T-cell (primary cell): ENCODE measurements around the gene SLC44A5. TPM values are rescaled to one million over a fixed set of nuclear protein-coding genes. Genes with fewer than 3 reads are reported as not detected.
"Not testable (repeated sequence)": the region's sequence is repeated elsewhere in the genome, so short reads cannot be mapped to it uniquely, and the experiment has no call there.

Source experiments
- ATAC-seq, 4 experiments: fragments of 200-7000 bp in 3 of 4; fragments of 150-1000 bp in 1 of 4; cut with Tn5 transposase; replicated peaks in 1 of 4; 1 replicate in 3 of 4; 2 replicates in 1 of 4; pipeline ENCODE4 v1.10.0; 2021; ENCODE audit warnings: moderate library complexity in 3 of 4, mild to moderate bottlenecking in 2 of 4, moderate number of reproducible peaks in 1 of 4
- CTCF ChIA-PET, 2 donors: fragments of 300-600 bp; sonication (Branson Sonifier 250); formaldehyde crosslinking; loops; one replicate each; lab custom pipeline; 2022; ENCODE audit warnings: antibody characterized with exemption in 2 of 2; lab: Charles Lee
- POLR2A ChIA-PET, 2 donors: fragments of 300-600 bp; sonication (Branson Sonifier 250); formaldehyde crosslinking; loops; one replicate each; lab custom pipeline; 2022; ENCODE audit warnings: antibody characterized with exemption in 2 of 2; lab: Charles Lee
- DNase-seq, 35 experiments: peaks; one replicate each; pipeline versions ENCODE4 v3.0.0 to v3.0.0-alpha.2; 2013 to 2023
- H3K27ac ChIP-seq: one replicate; pipeline ENCODE4 v1.5.1; 2013; ENCODE audit warnings: low read length
- H3K27me3 ChIP-seq, 2 experiments: replicated peaks in 1 of 2; 1 replicate in 1 of 2; 2 replicates in 1 of 2; pipeline versions ENCODE4 v1.6.1 to v1.7.0; 2013; ENCODE audit warnings: low read length in 1 of 2, mixed read lengths in 1 of 2; ENCODE audit not compliant: control insufficient read depth in 2 of 2, insufficient read depth in 2 of 2; ENCODE audit errors: extremely low read depth in 1 of 2
- H3K36me3 ChIP-seq, 2 donors: 1 replicate in 1 of 2; 2 replicates in 1 of 2; pipeline versions ENCODE4 v1.6.1 to v1.7.0; 2013; ENCODE audit warnings: low read length in 1 of 2; ENCODE audit not compliant: control insufficient read depth in 2 of 2, insufficient read depth in 1 of 2; ENCODE audit errors: extremely low read depth in 1 of 2
- H3K4me1 ChIP-seq, 2 experiments: 1 replicate in 1 of 2; 2 replicates in 1 of 2; pipeline versions ENCODE4 v1.6.1 to v1.7.0; 2013; ENCODE audit warnings: low read length in 2 of 2, mixed read lengths in 1 of 2; ENCODE audit not compliant: insufficient read depth in 2 of 2, control insufficient read depth in 1 of 2; ENCODE audit errors: extremely low read depth in 1 of 2
- H3K4me3 ChIP-seq, 2 donors: 1 replicate in 1 of 2; 2 replicates in 1 of 2; pipeline versions ENCODE4 v1.5.1 to v1.7.0; 2013; ENCODE audit warnings: mild to moderate bottlenecking in 2 of 2, low read length in 1 of 2, moderate library complexity in 1 of 2; ENCODE audit not compliant: control insufficient read depth in 1 of 2; ENCODE audit errors: extremely low read depth in 1 of 2
- H3K9me3 ChIP-seq: 2 replicates; pipeline ENCODE4 v1.7.0; 2013
- H3K27ac Mint-ChIP-seq, 2 donors: one replicate each; pipeline ENCODE4 v1.8.0; 2020 to 2021; ENCODE audit warnings: mild to moderate bottlenecking in 2 of 2, mixed read lengths in 2 of 2
- H3K27me3 Mint-ChIP-seq, 2 donors: one replicate each; pipeline ENCODE4 v1.8.0; 2021 to 2022; ENCODE audit warnings: mixed read lengths in 2 of 2
- H3K36me3 Mint-ChIP-seq: one replicate; pipeline ENCODE4 v1.8.0; 2021; ENCODE audit warnings: mixed read lengths
- H3K4me1 Mint-ChIP-seq, 3 donors: one replicate each; pipeline ENCODE4 v1.8.0; 2020 to 2022; ENCODE audit warnings: mixed read lengths in 3 of 3, mild to moderate bottlenecking in 1 of 3
- H3K4me3 Mint-ChIP-seq, 3 donors: one replicate each; pipeline ENCODE4 v1.8.0; 2020 to 2022; ENCODE audit warnings: mild to moderate bottlenecking in 3 of 3, mixed read lengths in 3 of 3, moderate library complexity in 3 of 3
- H3K9me3 Mint-ChIP-seq, 3 donors: one replicate each; pipeline ENCODE4 v1.8.0; 2020 to 2022; ENCODE audit warnings: mixed read lengths in 3 of 3
- WGBS: methylation state at CpG from one replicate; pipeline ENCODE4 v1.1.5; 2013; ENCODE audit warnings: missing lambda C conversion rate; ENCODE audit not compliant: insufficient coverage; 5-methylcytosine and 5-hydroxymethylcytosine counted together
- total RNA-seq, 35 experiments: library from RNA in 6 of 35; stranded (reverse) in 6 of 35; fragments of 120-200 nt in 1 of 35; gene quantifications; one replicate each; pipeline versions ENCODE4 v1.2.1 to v1.2.4 and lab custom pipeline; 2013 to 2026

Gene SLC44A5
- total RNA-seq, 5 donors from 2014 or later (not counting 1 experiment from before 2014, with no cell fraction given): 0.06 to 2.4 (median 0.84) TPM; not detected in 1

DNA sequence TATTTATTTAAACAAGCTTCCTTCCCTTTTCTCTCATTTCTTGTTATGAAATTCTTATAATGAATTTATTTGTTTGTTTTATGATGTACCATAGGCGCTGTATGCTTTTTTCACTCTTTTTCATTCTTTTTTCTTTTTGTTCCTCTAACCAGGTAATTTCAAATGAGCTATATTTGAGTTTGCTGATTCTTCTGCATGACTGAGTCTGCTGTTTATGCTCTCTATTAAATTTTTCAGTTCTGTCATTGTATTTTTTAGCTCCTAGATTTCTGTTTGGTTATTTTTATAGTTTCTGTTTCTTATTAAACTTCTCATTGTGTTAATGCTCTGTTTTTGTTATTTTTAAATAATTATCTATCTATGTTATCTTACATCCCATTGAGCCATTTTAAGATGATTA, 244.3 kb downstream of the SLC44A5 start:
- Histone ChIP-seq H3K27me3 (no peaks in the 10 kb centered on the region), H3K36me3 (no peaks in the 10 kb centered on the region), H3K4me3 (no peak overlapping the region), H3K4me1 (no peaks in the 10 kb centered on the region), H3K27ac (no peak overlapping the region), H3K9me3 (peaks cover 2% of the 10 kb centered on the region)
- WGBS: no CpG with 5 or more reads among the region's 1 CpG
- ChIA-PET POLR2A (interaction anchor here in 1 of 2 donors (0.6 kb wide), 1 partner anchor 1878 kb away, joined by 3 read pairs; no protein-coding TSS in a partner anchor), CTCF (interaction anchor here in 1 of 2 donors (0.6 kb wide), 1 partner anchor 588 kb away, joined by 3 read pairs; no protein-coding TSS in a partner anchor)
- H3K9me3 Mint-ChIP-seq: peaks cover 8 to 34% (median 18%) of the 10 kb centered on the region in 3 donors
- DNase-seq (no peak), ATAC-seq (no peak)
- no peak overlapping the region for H3K4me3 Mint-ChIP-seq
- no peak overlapping the region for H3K27ac Mint-ChIP-seq
- peaks cover 6% of the 10 kb centered on the region for H3K36me3 Mint-ChIP-seq
- no peaks in the 10 kb centered on the region for H3K27me3 Mint-ChIP-seq
- H3K4me1 Mint-ChIP-seq: no peaks in the 10 kb centered on the region

DNA sequence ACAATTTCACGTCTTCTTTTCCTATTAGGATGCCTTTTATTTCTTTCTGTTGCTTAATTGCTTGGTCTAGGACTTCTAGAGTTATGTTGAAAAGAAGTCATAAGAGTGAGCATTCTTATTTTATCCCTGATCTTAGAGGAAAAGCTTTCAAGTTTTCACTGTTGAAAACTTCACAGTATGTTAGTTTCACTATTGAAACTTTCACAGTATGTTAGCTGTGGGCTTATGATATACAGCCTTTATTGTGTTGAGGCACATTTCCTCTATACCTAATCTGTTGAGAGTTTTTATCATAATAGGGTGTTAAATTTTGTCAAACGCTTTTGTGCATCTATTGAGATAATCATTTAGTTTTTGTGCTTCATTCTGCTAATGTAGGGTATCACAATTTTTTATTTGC, 249.7 kb downstream of the SLC44A5 start:
- ChIA-PET CTCF (no interaction called here), POLR2A (no interaction called here)
- Histone ChIP-seq H3K4me1 (no peaks in the 10 kb centered on the region), H3K9me3 (peaks cover 2% of the 10 kb centered on the region), H3K36me3 (no peaks in the 10 kb centered on the region), H3K27ac (no peak overlapping the region), H3K4me3 (no peak overlapping the region), H3K27me3 (no peaks in the 10 kb centered on the region)
- WGBS: no CpG with 5 or more reads among the region's 2 CpGs
- no peaks in the 10 kb centered on the region for H3K4me1 Mint-ChIP-seq
- H3K9me3 Mint-ChIP-seq: peaks cover 11 to 17% (median 11%) of the 10 kb centered on the region in 3 donors
- DNase-seq (no peak), ATAC-seq (no peak)
- H3K4me3 Mint-ChIP-seq: no peak overlapping the region
- no peak overlapping the region for H3K27ac Mint-ChIP-seq
- no peaks in the 10 kb centered on the region for H3K27me3 Mint-ChIP-seq
- no peaks in the 10 kb centered on the region for H3K36me3 Mint-ChIP-seq

DNA sequence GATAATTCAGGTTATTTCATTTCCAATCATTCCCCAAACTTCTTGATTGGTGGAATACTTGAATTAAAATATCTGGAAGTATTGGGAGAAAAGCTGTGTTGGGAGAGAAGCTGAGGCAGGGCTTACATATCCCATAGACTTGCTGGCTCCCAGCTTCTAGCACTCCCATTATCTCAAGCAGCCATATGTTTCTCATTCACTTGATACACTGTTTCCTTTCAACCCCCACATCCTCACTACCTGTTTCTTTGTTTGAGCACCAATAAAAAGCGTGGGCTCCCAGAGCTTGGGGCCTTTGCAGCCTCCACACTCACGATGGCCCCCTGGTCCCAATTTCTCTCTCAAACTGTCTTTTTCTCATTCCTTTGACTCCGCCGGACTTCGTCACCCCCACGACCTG, 256.6 kb downstream of the SLC44A5 start:
- H3K27ac ChIP-seq, H3K9me3 ChIP-seq, H3K36me3 Mint-ChIP-seq, H3K9me3 Mint-ChIP-seq, POLR2A ChIA-PET, H3K27ac Mint-ChIP-seq, H3K4me1 Mint-ChIP-seq, ATAC-seq, CTCF ChIA-PET, DNase-seq, H3K4me3 ChIP-seq, H3K27me3 Mint-ChIP-seq, H3K4me1 ChIP-seq, H3K36me3 ChIP-seq, H3K4me3 Mint-ChIP-seq, H3K27me3 ChIP-seq: not testable (repeated sequence)
- WGBS: 65% methylated on average over 6 of the region's 6 CpGs

DNA sequence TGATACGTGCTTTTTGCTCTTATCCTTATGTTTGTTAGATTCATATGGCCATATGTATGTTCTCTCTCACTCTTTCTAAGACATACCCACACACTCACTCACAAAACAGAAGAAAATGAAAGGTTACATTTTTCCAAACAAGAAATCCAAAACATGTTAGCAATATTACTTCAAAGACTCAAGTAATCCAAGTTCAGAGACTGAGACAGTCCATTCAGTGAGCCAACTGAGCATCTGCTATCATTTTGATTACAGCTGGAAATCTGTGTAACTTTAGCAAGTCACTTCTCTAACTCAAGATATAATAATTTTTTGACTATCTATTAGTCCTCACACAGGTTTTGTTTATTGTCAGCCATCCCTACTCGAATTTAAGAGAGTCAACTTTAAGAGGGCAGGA, 257.9 kb downstream of the SLC44A5 start:
- ChIA-PET POLR2A (no interaction called here), CTCF (no interaction called here)
- Histone ChIP-seq H3K4me3 (no peak overlapping the region), H3K36me3 (no peaks in the 10 kb centered on the region), H3K27me3 (no peaks in the 10 kb centered on the region), H3K4me1 (no peaks in the 10 kb centered on the region), H3K9me3 (no peaks in the 10 kb centered on the region), H3K27ac (no peak overlapping the region)
- Mint-ChIP-seq H3K27ac (no peak overlapping the region), H3K9me3 (peaks cover 3 to 4% (median 3%) of the 10 kb centered on the region in 3 donors), H3K27me3 (no peaks in the 10 kb centered on the region), H3K4me3 (no peak overlapping the region), H3K4me1 (no peaks in the 10 kb centered on the region), H3K36me3 (no peaks in the 10 kb centered on the region)
- DNase-seq (no peak), ATAC-seq (no peak)
- WGBS: no CpG with 5 or more reads among the region's 2 CpGs

DNA sequence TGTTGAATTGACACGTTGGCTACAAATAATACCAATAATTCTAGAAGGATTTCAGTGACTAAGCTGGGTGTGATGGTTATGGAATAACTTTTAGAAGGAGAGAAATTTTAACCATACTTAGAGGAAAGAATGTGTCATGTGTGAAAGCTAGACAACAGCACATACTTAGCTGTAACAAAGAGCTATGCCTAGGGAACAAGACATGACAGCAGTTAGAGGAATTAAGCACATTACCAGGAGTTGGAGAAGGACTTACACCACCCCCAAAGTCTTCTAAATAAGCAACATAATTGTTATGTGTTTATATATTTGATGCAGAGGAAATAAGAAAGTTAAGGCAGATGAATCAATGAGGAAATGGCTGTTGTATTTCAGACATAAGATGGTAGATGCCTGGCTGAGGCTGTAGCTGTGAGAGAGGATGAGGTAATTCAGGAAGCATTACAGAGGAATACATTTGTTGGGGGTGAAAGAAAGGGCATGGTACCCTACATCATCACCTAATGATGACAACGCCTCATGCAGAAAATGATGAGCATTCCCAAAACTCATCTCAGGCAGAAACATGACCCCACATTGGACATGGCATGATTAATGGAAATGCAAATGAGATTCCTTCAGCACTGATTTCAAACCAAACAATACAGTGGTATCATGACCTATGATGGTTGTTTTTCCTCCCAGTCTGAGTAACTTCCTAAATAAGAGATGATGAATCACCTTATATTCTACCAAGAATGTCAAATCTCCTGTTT, 265.2 kb downstream of the SLC44A5 start:
- Histone ChIP-seq H3K27ac (no peak overlapping the region), H3K4me1 (no peaks in the 10 kb centered on the region), H3K27me3 (no peaks in the 10 kb centered on the region), H3K36me3 (no peaks in the 10 kb centered on the region), H3K4me3 (no peak overlapping the region), H3K9me3 (no peaks in the 10 kb centered on the region)
- Mint-ChIP-seq H3K9me3 (peaks cover 3 to 11% (median 4%) of the 10 kb centered on the region in 3 donors), H3K4me1 (no peaks in the 10 kb centered on the region), H3K4me3 (no peak overlapping the region), H3K36me3 (no peaks in the 10 kb centered on the region), H3K27ac (no peak overlapping the region), H3K27me3 (no peaks in the 10 kb centered on the region)
- DNase-seq: no peak
- no CpG with 5 or more reads among the region's 2 CpGs for WGBS
- ChIA-PET POLR2A (no interaction called here), CTCF (no interaction called here)
- no peak for ATAC-seq

DNA sequence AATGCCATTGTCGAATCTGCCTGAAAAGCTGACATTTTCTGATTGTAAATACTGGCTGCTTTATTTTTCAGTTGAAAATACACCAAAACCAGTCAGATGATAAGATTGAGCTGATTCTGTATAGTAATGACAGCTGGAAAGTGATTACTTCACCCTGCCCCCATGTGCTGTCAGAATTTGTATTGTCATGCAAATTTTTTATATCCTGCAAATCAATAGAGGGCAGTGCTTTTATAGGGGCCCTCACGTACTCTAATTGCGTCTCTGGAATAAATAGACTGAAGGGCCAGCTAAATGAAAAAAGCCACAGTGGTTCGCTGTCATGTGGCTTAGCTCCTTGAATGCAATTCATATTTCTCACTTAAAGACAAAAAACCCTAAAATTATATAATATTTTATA, 268.1 kb downstream of the SLC44A5 start:
- no peaks in the 10 kb centered on the region for H3K36me3 Mint-ChIP-seq
- no peaks in the 10 kb centered on the region for H3K36me3 ChIP-seq
- ChIA-PET POLR2A (no interaction called here), CTCF (no interaction called here)
- no peak overlapping the region for H3K4me3 ChIP-seq
- H3K27ac Mint-ChIP-seq: no peak overlapping the region
- DNase-seq (no peak), ATAC-seq (no peak)
- H3K9me3 Mint-ChIP-seq: peaks cover 0 to 11% (median 0%) of the 10 kb centered on the region in 3 donors
- no peak overlapping the region for H3K4me3 Mint-ChIP-seq
- H3K9me3 ChIP-seq: no peaks in the 10 kb centered on the region
- H3K27ac ChIP-seq: no peak overlapping the region
- H3K27me3 Mint-ChIP-seq: no peaks in the 10 kb centered on the region
- no peaks in the 10 kb centered on the region for H3K27me3 ChIP-seq
- no peaks in the 10 kb centered on the region for H3K4me1 Mint-ChIP-seq
- 40% methylated on average over 1 of the region's 4 CpGs for WGBS
- H3K4me1 ChIP-seq: no peaks in the 10 kb centered on the region
